ENCODE data around the gene GALNT12. TPM values are rescaled to one million over a fixed set of nuclear protein-coding genes. Genes with fewer than 3 reads are reported as not detected.

Gene GALNT12
- total RNA-seq, 1 experiment from 2014 or later, result 14.8 TPM

DNA sequence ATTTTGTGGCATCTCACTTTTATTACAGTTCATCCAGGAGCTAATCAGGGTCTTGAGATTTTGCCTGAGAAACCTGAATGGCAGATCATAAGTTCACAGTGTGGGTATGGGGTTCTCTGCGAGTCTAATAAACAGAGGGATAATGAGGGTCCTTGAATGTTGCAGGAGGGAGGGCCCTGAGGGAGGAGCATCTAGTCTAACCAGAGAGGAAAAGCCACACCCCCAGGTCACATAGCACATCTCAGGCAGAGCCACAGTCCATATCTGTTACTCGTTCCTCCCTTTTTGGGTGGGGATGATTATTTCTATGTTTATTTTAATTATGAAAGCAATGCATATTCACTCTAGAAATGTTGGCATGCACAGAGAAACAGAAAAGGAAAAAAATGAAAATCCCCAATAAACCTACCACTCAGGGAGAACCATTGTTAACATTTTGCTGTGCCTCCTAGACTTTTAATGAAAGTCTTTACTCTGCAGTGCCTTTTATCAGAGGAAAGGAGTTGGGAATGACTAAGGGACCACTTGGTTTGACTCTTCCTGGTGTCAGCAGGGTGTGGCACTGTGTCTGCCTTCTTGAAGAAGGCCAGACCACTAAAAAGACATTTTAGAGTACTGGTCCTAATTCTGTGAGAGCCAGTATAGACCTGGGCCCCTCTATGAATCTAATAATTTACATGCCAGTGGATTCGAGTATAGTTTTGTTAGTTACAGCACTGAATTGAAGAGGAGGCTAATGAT is 2.8 kb downstream of the GALNT12 start:
- H3K9me2 ChIP-seq (replicated peaks; ENCODE audit: low read length), result no peaks in the 10 kb centered on the region
- H3K36me3 ChIP-seq (ENCODE audit: low read depth, low read length), result no peaks in the 10 kb centered on the region
- H2AFZ ChIP-seq (ENCODE audit: low read length), result no peak overlapping the region
- CTCF ChIA-PET, result no interaction called here
- POLR2A ChIA-PET (ENCODE audit: unreplicated experiment), result no interaction called here
- H3K4me1 ChIP-seq (ENCODE audit: insufficient read depth, low read length), result peaks cover 51% of the 10 kb centered on the region
- TF ChIP-seq, protein P1, sequence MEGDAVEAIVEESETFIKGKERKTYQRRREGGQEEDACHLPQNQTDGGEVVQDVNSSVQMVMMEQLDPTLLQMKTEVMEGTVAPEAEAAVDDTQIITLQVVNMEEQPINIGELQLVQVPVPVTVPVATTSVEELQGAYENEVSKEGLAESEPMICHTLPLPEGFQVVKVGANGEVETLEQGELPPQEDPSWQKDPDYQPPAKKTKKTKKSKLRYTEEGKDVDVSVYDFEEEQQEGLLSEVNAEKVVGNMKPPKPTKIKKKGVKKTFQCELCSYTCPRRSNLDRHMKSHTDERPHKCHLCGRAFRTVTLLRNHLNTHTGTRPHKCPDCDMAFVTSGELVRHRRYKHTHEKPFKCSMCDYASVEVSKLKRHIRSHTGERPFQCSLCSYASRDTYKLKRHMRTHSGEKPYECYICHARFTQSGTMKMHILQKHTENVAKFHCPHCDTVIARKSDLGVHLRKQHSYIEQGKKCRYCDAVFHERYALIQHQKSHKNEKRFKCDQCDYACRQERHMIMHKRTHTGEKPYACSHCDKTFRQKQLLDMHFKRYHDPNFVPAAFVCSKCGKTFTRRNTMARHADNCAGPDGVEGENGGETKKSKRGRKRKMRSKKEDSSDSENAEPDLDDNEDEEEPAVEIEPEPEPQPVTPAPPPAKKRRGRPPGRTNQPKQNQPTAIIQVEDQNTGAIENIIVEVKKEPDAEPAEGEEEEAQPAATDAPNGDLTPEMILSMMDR (conservative IDR thresholded peaks at IDR 0.05; ENCODE audit: low read depth, low read length), result no peak
- TF ChIP-seq EZH2 (IDR thresholded peaks at IDR 0.05; ENCODE audit: low read length, unreplicated experiment) (no peak), EZH2phosphoT487 (IDR thresholded peaks at IDR 0.05; ENCODE audit: borderline replicate concordance, low read length) (no peak)
- H3K27ac ChIP-seq (ENCODE audit: low read length), result peak overlapping the region; percentile 80
- peak overlapping the region; percentile 16; the same call in 1 of the 2 replicates for H3K4me3 ChIP-seq (ENCODE audit: low read length)
- peak overlapping the region; percentile 88 for H3K4me2 ChIP-seq (ENCODE audit: low read length)
- H4K20me1 ChIP-seq (ENCODE audit: low read length), result no peaks in the 10 kb centered on the region
- peaks cover 4% of the 10 kb centered on the region; the same call in 1 of the 2 replicates for H3K79me2 ChIP-seq (ENCODE audit: low read length)
- DNase-seq, result peak; percentile 53
- no peaks in the 10 kb centered on the region for H3K9me3 ChIP-seq (ENCODE audit: low read length)
- H3F3A ChIP-seq (ENCODE audit: low read length, unreplicated experiment), result no peaks in the 10 kb centered on the region
- peak overlapping the region; percentile 17 for H3K9ac ChIP-seq (ENCODE audit: low read length)
- intact Hi-C loops (cut with micrococcal nuclease), result no loop called here
- TSS peak; percentile 33 for BruUV-seq (replicated peaks)
- H3K27me3 ChIP-seq (ENCODE audit: low read length), result no peaks in the 10 kb centered on the region
- no peak for ATAC-seq

DNA sequence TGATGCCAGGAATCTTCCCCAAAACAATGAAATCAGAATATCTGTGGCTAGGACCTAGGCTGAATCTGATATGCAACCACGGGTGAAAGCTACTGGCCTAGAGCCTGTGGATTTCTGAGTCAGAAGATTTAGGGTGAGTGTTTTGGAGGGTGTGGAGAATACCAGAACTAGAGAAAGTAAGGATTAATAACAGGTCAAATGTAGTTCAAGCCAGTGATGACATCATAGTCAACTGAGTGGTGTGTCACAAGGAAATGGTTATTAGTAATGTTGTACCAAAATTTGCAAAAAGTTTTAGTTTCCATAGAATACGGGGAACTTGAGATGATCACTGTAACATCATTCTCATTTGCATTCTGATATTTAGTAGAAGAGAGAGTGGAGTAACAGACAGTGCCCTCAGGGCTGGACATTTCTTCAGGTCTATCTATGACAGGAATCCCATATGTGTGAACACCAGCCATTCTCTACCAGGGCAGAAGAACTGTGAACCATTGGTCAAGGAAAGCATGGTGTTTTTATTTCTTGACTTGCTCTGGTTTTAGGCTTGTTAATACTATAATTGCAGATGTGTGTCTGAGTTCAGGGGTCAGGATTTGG is 3.7 kb downstream of the GALNT12 start:
- ChIA-PET CTCF (no interaction called here), POLR2A (ENCODE audit: unreplicated experiment) (no interaction called here)
- BruUV-seq (replicated peaks), result TSS peak; percentile 18
- ATAC-seq (peak; percentile 35; the same call in 1 of the 2 replicates), DNase-seq (peak; percentile 78)
- H3K27ac ChIP-seq (ENCODE audit: low read length), result peak overlapping the region; percentile 80
- no peaks in the 10 kb centered on the region for H3F3A ChIP-seq (ENCODE audit: low read length, unreplicated experiment)
- H3K79me2 ChIP-seq (ENCODE audit: low read length), result peaks cover 4% of the 10 kb centered on the region; the same call in 1 of the 2 replicates
- intact Hi-C loops (cut with micrococcal nuclease), result no loop called here
- no peaks in the 10 kb centered on the region for H3K9me3 ChIP-seq (ENCODE audit: low read length)
- no peak overlapping the region for H2AFZ ChIP-seq (ENCODE audit: low read length)
- H3K9me2 ChIP-seq (replicated peaks; ENCODE audit: low read length), result no peaks in the 10 kb centered on the region
- no peak overlapping the region for H3K4me3 ChIP-seq (ENCODE audit: low read length)
- no peaks in the 10 kb centered on the region for H3K36me3 ChIP-seq (ENCODE audit: low read depth, low read length)
- TF ChIP-seq, protein P1 (conservative IDR thresholded peaks at IDR 0.05; ENCODE audit: low read depth, low read length), result no peak
- TF ChIP-seq EZH2 (IDR thresholded peaks at IDR 0.05; ENCODE audit: low read length, unreplicated experiment), result no peak
- TF ChIP-seq EZH2phosphoT487 (IDR thresholded peaks at IDR 0.05; ENCODE audit: borderline replicate concordance, low read length), result no peak
- peak overlapping the region; percentile 45 for H3K4me2 ChIP-seq (ENCODE audit: low read length)
- no peaks in the 10 kb centered on the region for H3K27me3 ChIP-seq (ENCODE audit: low read length)
- H4K20me1 ChIP-seq (ENCODE audit: low read length), result no peaks in the 10 kb centered on the region
- peak overlapping the region; percentile 17 for H3K9ac ChIP-seq (ENCODE audit: low read length)
- peaks cover 43% of the 10 kb centered on the region for H3K4me1 ChIP-seq (ENCODE audit: insufficient read depth, low read length)
